C4-2B (cell line): ENCODE measurements around the gene MAPKAPK2.

ENCODE experiments used
- H3K27ac ChIP-seq: fragments of 450-650 bp; 2 replicates; pipeline ENCODE4 v1.5.1; 2017
- ZFX ChIP-seq: fragments of 450-650 bp; IDR thresholded peaks from 2 replicates; pipeline ENCODE4 v1.6.1; 2017
- TF ChIP-seq, protein P1 (sequence below): fragments of 450-650 bp; conservative IDR thresholded peaks from 2 replicates; pipeline ENCODE4 v1.5.1; 2017; ENCODE audit warnings: mild to moderate bottlenecking

MAPKAPK2 gene

DNA sequence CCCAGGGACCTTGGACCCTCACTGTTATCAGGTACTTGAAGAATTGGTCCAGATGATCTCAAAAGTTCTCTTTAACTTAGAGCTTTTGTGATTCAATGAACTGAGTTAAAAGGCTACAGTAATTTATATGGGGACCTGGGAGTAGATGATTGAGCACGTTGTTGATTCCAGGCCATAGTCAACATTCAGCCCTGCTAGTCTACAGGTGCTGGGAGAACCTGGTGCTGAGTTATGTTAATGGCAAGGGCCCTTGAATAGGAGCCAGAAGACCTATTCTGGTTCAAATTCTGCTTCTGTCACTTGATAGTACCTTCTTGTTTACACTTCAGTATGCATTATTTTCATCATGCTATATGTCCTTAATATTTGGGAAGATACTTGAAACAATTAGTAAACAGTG is 38.2 kb upstream of the MAPKAPK2 start:
- H3K27ac ChIP-seq: no peak overlapping the region
- no peak for TF ChIP-seq ZFX
- TF ChIP-seq, protein P1, sequence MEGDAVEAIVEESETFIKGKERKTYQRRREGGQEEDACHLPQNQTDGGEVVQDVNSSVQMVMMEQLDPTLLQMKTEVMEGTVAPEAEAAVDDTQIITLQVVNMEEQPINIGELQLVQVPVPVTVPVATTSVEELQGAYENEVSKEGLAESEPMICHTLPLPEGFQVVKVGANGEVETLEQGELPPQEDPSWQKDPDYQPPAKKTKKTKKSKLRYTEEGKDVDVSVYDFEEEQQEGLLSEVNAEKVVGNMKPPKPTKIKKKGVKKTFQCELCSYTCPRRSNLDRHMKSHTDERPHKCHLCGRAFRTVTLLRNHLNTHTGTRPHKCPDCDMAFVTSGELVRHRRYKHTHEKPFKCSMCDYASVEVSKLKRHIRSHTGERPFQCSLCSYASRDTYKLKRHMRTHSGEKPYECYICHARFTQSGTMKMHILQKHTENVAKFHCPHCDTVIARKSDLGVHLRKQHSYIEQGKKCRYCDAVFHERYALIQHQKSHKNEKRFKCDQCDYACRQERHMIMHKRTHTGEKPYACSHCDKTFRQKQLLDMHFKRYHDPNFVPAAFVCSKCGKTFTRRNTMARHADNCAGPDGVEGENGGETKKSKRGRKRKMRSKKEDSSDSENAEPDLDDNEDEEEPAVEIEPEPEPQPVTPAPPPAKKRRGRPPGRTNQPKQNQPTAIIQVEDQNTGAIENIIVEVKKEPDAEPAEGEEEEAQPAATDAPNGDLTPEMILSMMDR: no peak

DNA sequence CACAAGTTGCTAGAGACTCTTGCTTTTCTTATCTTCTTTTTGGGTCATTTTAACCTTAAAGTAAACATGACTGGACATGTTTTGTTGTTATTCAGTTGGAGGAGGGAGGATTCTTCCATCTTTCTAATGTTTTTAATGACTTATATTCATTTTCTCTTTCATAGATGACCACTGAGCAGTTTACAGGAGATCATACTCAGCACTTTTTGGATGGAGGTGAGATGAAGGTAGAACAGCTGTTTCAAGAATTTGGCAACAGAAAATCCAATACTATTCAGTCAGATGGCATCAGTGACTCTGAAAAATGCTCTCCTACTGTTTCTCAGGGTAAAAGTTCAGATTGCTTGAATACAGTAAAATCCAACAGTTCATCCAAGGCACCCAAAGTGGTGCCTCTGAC is 37.5 kb upstream of the MAPKAPK2 start:
- TF ChIP-seq ZFX: no peak
- no peak overlapping the region for H3K27ac ChIP-seq

DNA sequence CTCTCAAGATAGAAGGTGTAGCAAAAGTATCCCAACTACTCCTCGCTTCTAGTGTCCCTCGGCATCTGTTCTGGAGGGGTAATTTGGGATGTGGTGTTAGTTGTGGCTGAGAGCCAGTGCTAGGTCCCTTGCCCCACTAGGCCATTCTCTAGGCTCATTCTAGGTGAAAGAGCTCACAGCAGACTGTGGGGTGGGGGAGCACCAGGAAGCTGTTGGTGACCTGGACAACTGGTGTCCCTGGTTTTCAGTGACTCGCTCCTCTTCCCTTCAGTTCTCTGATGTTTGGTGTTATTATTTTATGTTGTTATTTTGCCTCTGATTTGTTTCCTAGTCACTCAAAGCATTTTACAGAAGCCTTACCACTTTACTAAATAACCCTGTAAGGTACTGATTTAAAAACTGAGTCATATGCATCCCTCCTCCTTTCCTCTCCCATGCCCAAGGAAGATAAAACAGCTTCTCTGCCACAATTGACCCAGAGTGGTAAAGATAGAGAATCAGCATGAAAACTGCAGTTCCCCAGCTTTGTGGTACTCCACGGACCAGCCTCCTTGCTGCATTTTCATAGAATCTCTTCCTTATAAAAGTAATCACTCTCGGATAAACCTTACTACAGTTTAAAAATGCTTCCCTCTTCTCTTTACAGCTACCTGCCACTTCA is 35.3 kb upstream of the MAPKAPK2 start:
- no peak overlapping the region for H3K27ac ChIP-seq
- TF ChIP-seq ZFX: no peak
- TF ChIP-seq, protein P1: no peak

DNA sequence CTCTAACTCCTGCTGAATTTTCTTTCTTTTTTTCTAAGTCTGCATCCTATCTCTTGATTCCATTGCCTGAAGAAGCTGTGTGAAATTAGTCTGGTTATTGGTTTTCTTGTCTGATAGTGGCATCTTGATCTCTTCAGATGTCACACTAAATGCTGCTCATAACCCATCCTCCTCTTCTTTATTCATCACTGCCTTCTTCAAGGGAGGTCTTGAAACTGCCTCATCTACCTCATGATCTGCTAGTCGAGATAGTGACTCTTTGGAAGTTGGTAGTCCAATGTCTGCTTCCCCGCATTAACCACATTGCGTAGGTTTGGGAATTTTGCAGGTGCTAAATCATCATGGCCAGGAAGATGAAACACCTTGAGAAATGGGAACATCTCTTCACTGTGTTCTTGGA is 33.7 kb upstream of the MAPKAPK2 start:
- no peak overlapping the region for H3K27ac ChIP-seq
- TF ChIP-seq, protein P1: no peak
- TF ChIP-seq ZFX: no peak

GRCh38 chr1:206651958-206652890 is 32.5 kb upstream of the MAPKAPK2 start:
- no peak for TF ChIP-seq ZFX
- TF ChIP-seq, protein P1: no peak
- no peak overlapping the region for H3K27ac ChIP-seq

DNA sequence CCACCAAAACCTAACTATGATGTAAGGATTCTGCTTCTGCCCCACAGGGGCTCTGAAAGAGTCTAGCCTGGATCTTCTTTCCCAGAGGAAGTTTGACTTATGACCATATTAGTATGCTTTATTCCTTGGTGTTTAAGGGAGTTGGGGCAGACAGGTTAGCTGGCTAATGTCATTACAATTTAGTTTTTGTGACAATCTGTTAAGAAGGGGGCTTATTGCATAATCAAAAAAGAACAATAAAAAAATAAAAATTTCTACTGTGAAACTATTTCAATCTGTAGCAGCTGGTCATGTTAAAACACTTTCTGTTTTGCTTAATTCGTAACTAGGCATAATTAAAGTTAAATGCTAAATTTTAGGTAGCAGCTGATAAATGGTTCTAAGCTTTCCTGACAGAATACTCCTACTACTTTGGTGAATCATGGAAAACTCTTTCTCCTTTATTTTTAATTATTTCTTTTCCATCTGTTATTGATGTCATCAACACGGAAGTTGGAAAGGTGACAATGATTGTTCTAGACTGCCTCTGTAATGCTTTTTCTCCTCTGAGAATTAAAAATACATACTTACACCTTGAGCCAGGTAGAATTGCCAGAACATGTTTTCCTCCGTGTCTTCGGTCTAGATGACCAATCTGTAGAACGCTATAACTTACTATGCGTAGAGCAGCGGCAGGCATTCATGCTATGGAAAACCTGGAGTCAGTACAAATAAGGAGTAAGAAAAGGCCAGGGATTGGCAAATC is 30.8 kb upstream of the MAPKAPK2 start:
- no peak overlapping the region for H3K27ac ChIP-seq
- TF ChIP-seq ZFX: no peak
- TF ChIP-seq, protein P1: no peak

DNA sequence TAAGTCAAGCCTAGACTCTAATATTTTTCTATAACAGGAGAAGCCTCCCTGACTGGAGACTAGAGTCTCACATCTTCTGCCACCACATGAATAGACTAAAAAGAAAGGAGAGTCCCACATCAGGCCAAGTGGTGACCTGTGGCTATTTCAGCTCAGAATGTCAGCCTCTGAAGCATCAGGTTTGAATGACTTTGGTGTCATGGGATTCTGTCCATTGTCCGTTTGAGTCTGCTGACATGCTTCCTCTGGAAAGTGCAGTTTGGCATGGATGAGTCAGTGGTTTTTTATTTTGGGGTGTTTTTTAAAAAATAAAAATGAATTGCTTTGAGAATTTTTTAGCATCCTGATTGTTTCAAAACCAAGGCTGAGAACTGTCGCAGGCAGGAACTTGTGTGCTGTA is 29.9 kb upstream of the MAPKAPK2 start:
- H3K27ac ChIP-seq: no peak overlapping the region
- TF ChIP-seq, protein P1: no peak
- no peak for TF ChIP-seq ZFX
